ENCODE results near the gene CACNA1A.
"Not testable (repeated sequence)": the region's sequence is repeated elsewhere in the genome, so short reads cannot be mapped to it uniquely, and the experiment has no call there.

The CACNA1A gene

DNA sequence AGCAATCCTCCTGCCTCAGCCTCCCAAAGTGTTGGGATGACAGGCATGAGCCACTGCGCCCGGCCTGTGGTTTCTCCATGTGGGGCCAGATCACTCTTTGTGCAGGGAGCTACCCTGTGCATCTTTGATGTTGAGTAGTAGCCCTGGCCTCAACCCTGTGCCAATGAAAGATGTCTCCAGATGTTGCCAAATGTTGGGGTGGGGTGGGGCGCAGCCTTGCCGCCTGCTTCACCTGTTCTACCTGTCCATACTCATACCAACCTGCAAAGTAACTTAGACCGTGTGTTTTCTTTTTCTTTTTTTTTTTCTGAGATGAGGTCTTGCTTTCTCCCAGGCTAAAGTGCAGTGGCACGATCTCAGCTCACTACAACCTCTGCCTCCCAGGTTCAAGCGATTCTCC, 335.1 kb downstream of the CACNA1A start:
- no peak overlapping the region for H3K27ac ChIP-seq
- H3K36me3 ChIP-seq (replicated peaks) = no peaks in the 10 kb centered on the region
- in situ Hi-C loops (cut with HindIII; ENCODE audit: low pct_ligation_motif_present, low sequenced_read_pairs) = no loop called here

DNA sequence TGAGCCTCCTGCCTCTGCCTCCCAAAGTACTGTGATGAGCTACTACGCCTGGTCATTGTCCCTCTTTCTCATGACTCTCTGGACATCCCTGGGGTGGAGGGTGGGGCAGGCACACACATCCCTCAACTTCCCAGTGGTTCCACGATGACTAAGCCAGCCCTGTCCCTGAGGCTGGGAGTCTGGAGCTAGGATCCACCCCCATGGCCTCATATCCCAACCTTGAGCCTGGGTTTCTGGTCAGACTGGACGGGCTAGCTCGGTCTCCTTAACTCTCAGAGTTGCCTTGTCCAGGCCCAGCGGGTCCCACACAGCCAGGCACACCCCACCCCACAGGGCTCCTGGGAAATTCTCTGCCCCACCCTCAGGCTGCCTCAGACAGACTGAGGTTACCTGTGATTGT, 336.5 kb downstream of the CACNA1A start:
- no peaks in the 10 kb centered on the region for H3K27me3 ChIP-seq (replicated peaks)
- H3K36me3 ChIP-seq (replicated peaks) = no peaks in the 10 kb centered on the region
- TF ChIP-seq, protein P1, sequence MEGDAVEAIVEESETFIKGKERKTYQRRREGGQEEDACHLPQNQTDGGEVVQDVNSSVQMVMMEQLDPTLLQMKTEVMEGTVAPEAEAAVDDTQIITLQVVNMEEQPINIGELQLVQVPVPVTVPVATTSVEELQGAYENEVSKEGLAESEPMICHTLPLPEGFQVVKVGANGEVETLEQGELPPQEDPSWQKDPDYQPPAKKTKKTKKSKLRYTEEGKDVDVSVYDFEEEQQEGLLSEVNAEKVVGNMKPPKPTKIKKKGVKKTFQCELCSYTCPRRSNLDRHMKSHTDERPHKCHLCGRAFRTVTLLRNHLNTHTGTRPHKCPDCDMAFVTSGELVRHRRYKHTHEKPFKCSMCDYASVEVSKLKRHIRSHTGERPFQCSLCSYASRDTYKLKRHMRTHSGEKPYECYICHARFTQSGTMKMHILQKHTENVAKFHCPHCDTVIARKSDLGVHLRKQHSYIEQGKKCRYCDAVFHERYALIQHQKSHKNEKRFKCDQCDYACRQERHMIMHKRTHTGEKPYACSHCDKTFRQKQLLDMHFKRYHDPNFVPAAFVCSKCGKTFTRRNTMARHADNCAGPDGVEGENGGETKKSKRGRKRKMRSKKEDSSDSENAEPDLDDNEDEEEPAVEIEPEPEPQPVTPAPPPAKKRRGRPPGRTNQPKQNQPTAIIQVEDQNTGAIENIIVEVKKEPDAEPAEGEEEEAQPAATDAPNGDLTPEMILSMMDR (IDR thresholded peaks at IDR 0.05; ENCODE audit: low read depth, low read length, missing control alignments) = no peak
- no peak overlapping the region for H3K4me3 ChIP-seq (ENCODE audit: low read depth, low read length)
- DNase-seq = peak; percentile 40
- H3K27ac ChIP-seq = no peak overlapping the region
- in situ Hi-C loops (cut with HindIII; ENCODE audit: low pct_ligation_motif_present, low sequenced_read_pairs) = no loop called here

More for the DNA sequence above, 335.1 kb downstream of the CACNA1A start:
- no peak for DNase-seq
- Histone ChIP-seq H3K27me3 (replicated peaks) (no peaks in the 10 kb centered on the region), H3K4me3 (ENCODE audit: low read depth, low read length) (no peak overlapping the region)
- TF ChIP-seq, protein P1 (IDR thresholded peaks at IDR 0.05; ENCODE audit: low read depth, low read length, missing control alignments) = no peak

DNA sequence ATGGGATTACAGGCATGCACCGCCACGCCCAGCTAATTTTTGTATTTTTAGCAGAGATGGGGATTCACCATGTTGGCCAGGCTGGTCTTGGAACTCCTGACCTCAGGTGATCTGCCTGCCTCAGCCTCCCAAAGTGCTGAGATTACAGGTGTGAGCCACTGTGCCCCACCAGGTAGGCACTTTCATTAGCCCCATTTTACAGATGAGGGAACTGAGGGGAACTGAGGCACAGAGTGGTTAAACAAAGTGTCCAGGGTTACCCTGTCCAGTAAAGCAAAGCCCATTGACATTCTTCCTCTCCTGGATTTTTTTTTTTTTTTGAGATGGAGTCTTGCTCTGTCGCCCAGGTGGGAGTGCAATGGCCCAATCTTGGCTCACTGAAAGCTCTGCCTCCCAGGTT, 340.1 kb downstream of the CACNA1A start:
- H3K27ac ChIP-seq; H3K36me3 ChIP-seq (replicated peaks); H3K27me3 ChIP-seq (replicated peaks); DNase-seq; H3K4me3 ChIP-seq (ENCODE audit: low read depth, low read length); in situ Hi-C loops (cut with HindIII; ENCODE audit: low pct_ligation_motif_present, low sequenced_read_pairs): not testable (repeated sequence)

DNA sequence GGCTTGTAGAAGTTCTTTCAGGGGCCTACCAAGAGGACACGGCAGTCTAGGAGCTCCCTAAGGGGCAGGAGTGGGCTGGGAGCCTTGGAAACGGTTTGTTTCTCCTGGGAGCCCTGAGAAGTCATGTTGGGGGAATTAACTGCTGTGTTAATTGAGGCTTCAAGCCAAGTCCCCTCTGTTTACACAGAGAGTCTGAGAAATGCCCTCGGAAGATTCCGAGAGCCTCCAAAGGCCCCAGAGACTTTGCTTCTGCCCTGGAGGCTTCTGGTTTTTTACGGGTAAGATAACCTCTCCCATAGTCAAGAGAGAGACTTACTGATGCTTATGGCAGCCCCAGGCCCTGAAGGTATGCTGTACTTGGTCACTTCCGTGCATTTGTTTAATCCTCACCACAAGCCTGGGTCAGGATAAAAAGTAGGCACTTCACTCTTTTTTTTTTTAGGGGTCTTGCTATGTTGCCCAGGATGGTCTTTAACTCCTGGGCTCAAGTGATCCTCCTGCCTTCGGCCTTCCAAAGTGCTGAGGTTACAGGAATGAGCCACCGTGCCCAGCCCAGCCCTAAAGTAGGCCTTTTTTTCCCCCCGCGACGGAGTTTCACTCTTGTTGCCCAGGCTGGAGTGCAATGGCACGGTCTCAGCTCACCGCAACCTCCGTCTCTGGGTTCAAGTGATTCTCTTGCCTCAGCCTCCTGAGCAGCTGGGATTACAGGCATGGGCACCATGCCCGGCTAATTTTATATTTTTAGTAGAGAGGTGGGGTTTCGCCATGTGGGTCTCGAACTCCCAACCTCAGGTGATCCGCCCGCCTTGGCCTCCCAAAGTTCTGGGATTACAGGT, 340.9 kb downstream of the CACNA1A start:
- TF ChIP-seq, protein P1 (IDR thresholded peaks at IDR 0.05; ENCODE audit: low read depth, low read length, missing control alignments) = no peak
- in situ Hi-C loops (cut with HindIII; ENCODE audit: low pct_ligation_motif_present, low sequenced_read_pairs) = no loop called here
- no peak overlapping the region for H3K4me3 ChIP-seq (ENCODE audit: low read depth, low read length)
- H3K27ac ChIP-seq = peak overlapping the region; percentile 72
- no peaks in the 10 kb centered on the region for H3K27me3 ChIP-seq (replicated peaks)
- no peak for DNase-seq
- H3K36me3 ChIP-seq (replicated peaks) = no peaks in the 10 kb centered on the region

DNA sequence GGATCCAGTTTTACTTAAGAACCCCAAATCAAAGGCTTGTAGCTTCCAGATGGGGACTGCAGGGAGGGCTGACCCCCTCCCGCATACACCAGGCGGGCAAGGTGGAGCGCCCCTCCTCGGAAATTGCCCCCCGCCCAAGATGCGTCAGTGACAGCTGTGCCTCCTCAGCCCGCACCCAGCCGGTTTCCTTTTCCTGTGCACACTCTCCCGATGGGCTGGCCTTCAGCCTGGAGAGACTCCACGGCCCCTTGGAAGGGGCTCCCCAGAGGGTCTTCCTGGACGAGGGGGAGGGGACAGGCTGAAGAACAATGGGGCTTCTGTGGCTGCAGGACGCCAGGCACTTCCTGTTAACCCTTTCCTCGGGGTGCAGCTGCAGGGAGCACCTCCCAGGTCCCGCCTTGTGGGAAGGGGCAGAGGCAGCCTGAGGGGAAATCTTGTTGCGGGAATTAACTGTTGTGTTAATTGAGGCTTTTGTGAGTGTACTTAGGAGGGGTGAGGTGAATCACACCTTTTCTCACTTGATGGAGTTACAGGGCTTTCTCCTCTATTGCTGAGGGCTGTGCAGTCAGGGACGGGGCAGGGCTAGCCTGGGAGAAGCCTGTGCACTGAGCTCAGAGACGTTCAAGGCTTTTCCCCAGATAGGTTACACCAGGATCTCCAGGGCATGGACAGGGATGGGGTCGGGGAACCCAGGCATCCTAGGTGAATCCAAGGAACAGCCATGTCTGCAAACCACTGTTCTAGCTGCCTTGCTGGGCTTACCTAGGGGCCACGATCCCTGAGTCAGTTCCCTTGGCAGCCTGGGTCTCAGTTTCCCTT, 341.7 kb downstream of the CACNA1A start:
- peak overlapping the region; percentile 12 for H3K4me3 ChIP-seq (ENCODE audit: low read depth, low read length)
- no peaks in the 10 kb centered on the region for H3K27me3 ChIP-seq (replicated peaks)
- TF ChIP-seq, protein P1 (IDR thresholded peaks at IDR 0.05; ENCODE audit: low read depth, low read length, missing control alignments) = no peak
- in situ Hi-C loops (cut with HindIII; ENCODE audit: low pct_ligation_motif_present, low sequenced_read_pairs) = no loop called here
- no peak for DNase-seq
- H3K36me3 ChIP-seq (replicated peaks) = no peaks in the 10 kb centered on the region
- H3K27ac ChIP-seq = peak overlapping the region; percentile 72

DNA sequence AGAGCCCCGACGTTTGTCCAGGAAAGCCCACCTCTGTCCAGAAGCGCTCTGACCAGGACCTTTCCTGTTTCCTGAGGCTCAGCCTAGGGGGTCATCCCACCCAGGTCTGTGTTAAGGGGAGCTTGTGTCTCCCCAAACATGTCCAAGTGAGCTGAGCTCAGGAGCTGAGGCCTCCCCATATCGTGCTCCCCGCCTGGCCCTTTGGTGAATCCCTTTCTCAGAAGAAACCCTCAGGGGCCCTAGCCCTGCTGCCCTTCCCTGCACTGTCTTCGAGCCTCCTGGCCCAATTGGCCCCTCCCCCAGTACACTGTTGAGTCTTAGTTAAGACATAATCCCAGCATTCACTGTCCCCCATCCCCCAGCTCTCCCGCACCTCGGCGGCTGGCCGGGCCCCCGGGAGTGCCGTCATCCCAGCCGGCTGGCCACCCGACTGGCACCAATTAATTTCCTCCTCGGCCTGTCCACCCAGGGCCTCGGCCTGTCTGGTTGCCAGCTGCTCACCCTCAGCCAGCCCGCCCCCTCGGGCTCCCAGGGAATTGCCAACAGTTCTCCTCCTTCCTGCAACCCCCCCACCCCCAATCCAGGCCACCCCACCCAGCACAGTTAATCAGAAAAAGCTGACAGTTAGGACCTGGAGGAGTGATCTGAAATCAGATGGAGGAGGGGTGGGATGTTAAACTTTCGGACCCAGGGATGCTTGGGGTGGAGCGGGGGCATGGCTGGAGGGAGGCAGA, 342.5 kb downstream of the CACNA1A start:
- Histone ChIP-seq H3K4me3 (ENCODE audit: low read depth, low read length) (peak overlapping the region; percentile 17), H3K27me3 (replicated peaks) (no peaks in the 10 kb centered on the region), H3K36me3 (replicated peaks) (no peaks in the 10 kb centered on the region), H3K27ac (peak overlapping the region; percentile 72)
- TF ChIP-seq, protein P1 (IDR thresholded peaks at IDR 0.05; ENCODE audit: low read depth, low read length, missing control alignments) = no peak
- DNase-seq = peak; percentile 66
- in situ Hi-C loops (cut with HindIII; ENCODE audit: low pct_ligation_motif_present, low sequenced_read_pairs) = no loop called here

All from brain microvascular endothelial cell (primary cell).